ENCODE measurements around the gene R3HDM1. TPM values are rescaled to one million over a fixed set of nuclear protein-coding genes. Genes with fewer than 3 reads are reported as not detected.
A peak's percentile ranks its signal among the peaks of the same experiment; 100 is the strongest.
"Not testable (repeated sequence)": the region's sequence is repeated elsewhere in the genome, so short reads cannot be mapped to it uniquely, and the experiment has no call there.

The R3HDM1 gene
- polyA plus RNA-seq, 3 donors = 35.6 to 39.0 (median 38.2) TPM

DNA sequence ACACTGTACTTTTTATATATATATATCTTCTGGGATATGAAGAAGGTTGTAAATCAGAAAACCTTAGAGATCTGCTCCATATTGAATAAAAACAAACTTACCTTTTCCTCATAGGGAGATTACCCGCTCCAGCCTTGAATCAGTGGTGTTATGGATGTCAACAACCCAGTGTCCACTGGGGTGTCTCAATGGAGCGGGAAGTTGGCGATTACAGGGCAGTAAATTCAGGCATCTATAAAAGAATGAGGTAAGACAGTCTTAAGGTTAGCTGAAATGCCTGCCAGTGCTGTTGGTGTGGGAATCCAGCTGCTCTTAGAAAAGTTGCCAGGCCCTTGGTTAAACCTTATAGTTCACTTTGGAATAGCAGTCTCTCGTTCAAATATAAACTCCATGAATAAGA lies 102.3 kb downstream of the R3HDM1 start:
- no peak for DNase-seq (ENCODE audit: extremely low read depth in 1 of 11, low read depth in 9 of 11, low spot score in 4 of 11)

DNA sequence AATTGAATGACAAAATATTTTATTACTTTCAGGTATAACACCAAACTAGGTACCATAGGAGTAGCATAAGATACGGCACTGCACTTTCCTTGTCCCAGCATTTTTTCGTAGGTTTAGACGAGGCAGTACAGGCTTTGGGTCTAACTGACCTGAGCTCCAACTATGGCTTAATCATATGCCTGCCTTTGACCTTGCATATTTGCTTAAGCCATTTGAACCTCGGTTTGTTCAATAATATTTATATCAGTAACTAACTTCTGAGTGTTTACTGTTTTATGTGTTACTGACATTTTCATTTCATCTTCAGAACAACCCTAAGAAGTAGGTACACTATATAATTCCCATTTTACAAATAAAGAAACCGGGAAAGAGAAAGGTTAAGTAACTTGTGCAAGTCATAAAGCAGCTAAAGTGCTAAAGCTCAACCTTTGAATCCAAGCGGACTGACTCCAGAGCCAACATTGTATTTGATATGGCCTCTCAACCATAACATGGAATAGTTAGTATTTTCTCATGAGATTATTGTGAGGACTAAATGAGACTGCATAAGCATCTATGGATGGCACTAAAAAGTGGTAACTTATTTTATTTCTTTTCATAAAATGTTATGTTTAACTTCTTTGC lies 104.0 kb downstream of the R3HDM1 start:
- no peak for DNase-seq (ENCODE audit: extremely low read depth in 1 of 11, low read depth in 9 of 11, low spot score in 4 of 11)

DNA sequence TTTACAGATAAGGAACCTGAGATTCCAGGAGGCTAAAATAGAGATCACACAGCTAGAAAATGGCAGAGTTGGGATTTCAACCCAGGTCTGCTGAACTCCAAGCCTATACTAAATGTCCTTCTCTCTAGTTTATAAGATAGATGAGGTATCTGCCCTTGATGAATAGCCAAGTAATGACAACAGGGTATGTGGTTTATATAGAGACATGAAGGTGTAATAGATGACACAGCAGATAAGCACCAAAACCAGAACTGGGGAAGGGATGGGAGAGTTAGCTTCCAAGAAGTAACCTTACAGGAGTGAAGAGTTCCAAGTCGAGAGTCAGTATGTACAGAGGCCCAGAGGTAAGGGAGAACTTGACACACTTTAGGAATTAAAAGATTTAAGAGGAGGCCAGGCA lies 105.7 kb downstream of the R3HDM1 start:
- DNase-seq (ENCODE audit: extremely low read depth in 1 of 11, low read depth in 9 of 11, low spot score in 4 of 11) = no peak

DNA sequence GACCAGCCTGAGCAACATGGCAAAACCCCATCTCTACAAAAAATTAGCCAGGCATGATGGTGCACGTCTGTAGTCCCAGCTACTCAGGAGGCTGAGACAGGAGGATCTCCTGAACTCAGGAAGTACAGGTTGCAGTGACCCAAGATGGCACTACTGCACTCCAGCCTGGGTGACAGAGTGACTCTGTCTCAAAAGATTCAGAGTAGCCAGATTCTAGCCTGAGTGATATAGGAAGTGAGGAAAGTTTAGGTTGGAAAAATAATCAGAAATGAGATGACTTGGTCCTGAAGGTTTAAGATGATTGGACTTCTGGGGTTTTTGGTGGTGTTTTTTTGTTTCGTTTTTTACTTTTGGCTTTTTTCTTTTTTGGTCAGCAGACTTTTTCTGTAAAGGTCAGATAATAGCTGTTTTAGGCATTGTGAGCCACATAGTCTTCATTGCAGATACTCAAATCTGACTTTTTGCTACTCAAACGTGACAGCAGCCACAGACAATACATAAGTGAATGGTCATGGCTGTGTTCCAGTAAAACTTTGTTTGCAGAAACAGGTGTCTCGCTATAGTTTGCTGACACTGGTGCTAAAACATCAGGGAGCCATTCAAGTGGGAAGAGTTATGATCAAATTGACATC lies 106.3 kb downstream of the R3HDM1 start:
- DNase-seq (ENCODE audit: extremely low read depth in 1 of 11, low read depth in 9 of 11, low spot score in 4 of 11) = no peak

DNA sequence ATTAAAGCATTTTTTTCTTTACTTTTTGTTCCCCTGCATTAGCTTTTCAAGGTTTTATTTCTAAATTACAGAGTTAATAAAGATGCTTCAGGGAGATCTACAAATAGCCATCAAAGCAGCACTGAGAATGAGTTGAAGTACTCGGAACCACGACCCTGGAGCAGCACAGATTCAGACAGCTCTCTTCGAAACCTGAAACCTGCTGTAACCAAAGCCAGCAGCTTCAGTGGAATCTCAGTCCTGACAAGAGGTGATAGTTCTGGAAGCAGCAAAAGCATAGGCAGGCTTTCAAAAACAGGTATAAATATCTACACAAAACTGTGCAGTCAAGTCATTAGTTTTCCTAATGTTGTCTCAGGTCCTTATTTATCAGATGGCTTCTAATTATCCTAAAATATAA lies 107.5 kb downstream of the R3HDM1 start:
- DNase-seq (ENCODE audit: extremely low read depth in 1 of 11, low read depth in 9 of 11, low spot score in 4 of 11) = peak in 1 of 11 donors; percentile 4

DNA sequence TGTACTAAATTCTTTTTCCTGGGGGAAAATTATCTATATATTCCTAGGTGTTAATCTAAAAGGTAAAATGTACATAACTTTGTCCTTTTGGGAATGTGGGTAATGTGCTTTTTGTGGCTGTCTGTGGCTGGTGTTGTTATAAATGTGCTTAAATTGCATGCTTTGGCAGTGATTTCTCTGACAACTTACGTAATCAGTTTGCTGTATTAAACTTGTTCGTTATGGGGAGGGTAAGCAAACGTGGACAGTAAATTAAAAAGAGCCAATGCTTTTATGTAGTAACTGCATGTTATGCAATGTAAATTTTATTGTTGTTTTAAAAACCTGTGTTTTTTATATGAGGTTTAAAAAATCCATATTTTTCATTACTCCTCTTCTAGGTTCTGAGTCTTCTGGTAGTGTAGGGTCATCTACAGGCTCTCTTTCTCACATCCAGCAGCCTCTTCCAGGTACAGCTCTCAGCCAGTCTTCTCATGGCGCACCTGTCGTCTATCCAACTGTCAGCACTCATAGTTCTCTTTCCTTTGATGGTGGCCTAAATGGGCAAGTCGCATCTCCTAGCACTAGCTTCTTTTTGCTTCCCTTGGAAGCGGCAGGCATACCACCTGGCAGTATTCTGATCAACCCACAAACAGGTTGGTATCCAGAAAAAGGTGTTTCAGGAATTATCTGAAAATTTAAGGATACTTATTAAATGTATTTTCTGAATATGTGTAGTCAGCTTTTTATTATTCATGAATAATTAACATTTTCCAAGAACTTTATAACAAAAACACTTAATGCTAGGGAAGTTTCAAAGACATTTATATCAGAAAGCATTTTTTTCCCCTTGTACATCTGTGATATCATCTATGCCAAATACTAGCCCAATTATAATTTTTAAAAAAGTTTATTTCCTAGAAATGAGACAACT lies 110.1 kb downstream of the R3HDM1 start:
- DNase-seq (ENCODE audit: extremely low read depth in 1 of 11, low read depth in 9 of 11, low spot score in 4 of 11) = no peak

DNA sequence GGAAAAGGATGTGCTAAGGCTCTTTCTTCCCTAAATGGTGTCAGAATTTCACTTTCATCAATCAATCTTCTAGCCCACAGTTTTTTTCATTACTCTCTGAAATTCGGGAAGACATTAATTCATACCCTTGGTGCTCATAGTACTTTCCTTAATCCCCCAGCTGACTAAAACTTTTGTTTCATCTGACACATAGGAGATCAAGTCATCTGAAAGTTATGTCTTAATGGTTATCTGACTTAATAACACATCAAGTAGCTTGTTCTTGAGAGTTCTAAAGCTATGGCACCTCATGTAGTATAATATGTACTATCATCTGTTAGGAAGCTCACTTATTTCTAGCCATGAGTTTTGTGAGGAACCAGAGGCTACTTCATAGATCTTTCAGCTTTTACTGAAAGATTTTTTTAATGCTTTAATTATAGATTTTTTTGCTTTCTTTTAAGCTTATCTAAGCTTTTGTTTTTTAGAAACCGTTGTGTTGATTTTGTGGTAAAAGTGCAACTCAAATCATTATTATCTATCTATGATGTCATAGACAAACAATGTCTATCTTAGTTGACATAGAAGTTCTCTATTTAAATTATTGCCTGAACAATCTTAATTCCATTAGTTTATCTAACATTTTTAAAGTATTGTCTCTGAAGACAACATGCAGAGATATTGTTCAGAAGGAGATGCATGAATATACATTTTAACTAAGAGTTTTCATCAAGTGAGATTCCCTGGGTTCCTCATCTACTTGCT lies 116.7 kb downstream of the R3HDM1 start:
- no peak for DNase-seq (ENCODE audit: extremely low read depth in 1 of 11, low read depth in 9 of 11, low spot score in 4 of 11)

DNA sequence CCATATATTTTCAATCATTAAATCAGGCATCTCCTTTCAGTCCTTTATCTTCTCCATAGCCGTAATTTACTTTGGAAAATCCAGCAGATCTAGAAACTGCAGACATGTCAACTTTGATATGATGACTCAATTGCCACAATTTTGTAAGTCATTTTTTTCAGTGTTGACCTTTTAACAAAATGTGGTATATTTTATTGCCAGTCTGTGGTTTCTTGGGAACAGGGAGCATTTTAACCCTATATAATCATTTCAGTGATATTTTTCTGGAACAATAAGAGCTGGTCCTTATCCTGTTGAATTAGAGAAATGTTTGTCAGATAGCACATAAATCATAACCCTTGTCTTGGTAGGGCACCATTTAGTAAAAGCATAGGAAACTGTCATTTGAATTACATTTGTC lies 119.4 kb downstream of the R3HDM1 start:
- no peak for DNase-seq (ENCODE audit: extremely low read depth in 1 of 11, low read depth in 9 of 11, low spot score in 4 of 11)

DNA sequence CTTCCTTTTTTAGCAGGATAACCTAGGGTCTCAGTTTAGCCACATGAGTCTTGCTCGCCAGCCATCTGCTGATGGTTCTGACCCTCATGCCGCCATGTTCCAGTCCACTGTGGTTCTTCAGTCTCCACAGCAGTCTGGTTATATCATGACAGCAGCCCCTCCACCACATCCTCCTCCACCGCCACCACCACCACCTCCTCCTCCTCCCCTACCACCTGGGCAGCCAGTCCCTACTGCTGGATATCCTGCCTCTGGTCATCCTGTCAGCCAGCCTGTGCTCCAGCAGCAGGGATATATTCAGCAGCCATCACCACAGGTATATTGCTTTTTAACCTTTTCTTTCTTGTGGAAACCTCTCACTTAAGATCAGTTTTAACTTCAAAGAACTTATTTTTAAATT lies 120.4 kb downstream of the R3HDM1 start:
- no peak for DNase-seq (ENCODE audit: extremely low read depth in 1 of 11, low read depth in 9 of 11, low spot score in 4 of 11)

DNA sequence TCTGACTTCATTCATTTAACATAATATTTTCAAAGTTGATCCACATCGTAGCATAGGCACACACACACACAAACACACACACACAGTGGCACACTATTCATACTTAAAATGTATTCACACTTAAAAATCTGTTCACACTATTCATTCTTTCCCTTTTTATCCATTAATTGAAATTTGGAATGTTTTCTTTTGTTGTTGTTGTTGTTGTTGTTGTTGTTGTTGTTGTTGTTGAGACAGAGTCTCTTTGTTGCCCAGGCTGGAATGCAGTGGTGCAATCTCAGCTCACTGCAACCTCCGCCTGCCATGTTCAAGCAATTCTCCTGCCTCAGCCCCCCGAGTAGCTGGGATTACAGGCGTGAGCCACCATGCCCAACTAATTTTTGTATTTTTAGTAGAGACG lies 123.0 kb downstream of the R3HDM1 start:
- DNase-seq (ENCODE audit: extremely low read depth in 1 of 11, low read depth in 9 of 11, low spot score in 4 of 11) = not testable (repeated sequence)

DNA sequence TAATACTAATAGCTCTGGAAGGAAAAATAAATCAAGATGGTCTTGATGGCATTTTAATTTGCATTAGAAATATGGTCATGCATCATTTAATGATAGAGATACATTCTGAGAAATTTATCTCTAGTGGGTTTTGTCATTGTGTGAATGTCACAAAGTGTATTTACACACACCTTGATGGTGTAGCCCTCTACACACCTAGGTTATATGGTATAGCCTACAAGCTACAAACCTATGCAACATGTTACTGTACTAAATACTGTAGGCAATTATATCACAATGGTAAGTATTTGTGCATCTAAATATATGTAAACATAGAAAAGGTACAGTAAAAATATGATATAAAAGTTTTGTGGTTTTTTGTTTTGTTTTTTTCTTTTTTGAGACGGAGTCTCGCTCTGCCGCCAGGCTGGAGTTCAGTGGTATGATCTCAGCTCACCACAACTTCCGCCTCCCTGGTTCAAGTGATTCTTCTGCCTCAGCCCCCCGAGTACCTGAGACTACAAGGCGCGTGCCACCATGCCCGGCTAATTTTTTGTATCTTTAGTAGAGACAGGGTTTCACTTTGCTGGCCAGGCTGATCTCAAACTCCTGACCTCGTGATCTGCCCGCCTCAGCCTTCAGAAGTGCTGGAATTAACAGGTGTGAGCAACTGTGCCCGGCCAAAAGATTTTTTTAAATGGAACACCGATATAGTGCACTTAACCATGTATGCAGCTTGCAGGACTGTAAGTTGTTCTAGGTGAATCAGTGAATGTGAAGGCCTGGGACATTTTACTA lies 126.7 kb downstream of the R3HDM1 start:
- no peak for DNase-seq (ENCODE audit: extremely low read depth in 1 of 11, low read depth in 9 of 11, low spot score in 4 of 11)

DNA sequence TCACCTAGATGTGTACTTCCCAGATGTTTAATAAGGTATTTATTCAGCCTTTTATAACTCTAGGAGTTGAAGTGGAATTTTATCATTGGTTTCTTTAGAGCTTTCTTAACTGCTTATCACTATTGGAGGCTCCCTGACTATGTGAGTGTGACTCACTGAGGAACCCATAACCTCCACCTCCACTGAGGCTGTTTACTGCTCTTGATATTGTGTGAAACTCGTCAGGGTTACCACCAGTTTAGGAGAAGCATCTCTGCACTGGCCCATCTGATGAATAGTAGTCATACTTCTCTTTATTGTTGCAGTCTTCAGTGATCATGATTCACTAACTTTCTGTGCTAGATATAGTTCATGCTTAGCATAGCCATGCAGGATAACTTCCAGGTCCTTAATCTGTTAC lies 130.8 kb downstream of the R3HDM1 start:
- DNase-seq (ENCODE audit: extremely low read depth in 1 of 11, low read depth in 9 of 11, low spot score in 4 of 11) = no peak

DNA sequence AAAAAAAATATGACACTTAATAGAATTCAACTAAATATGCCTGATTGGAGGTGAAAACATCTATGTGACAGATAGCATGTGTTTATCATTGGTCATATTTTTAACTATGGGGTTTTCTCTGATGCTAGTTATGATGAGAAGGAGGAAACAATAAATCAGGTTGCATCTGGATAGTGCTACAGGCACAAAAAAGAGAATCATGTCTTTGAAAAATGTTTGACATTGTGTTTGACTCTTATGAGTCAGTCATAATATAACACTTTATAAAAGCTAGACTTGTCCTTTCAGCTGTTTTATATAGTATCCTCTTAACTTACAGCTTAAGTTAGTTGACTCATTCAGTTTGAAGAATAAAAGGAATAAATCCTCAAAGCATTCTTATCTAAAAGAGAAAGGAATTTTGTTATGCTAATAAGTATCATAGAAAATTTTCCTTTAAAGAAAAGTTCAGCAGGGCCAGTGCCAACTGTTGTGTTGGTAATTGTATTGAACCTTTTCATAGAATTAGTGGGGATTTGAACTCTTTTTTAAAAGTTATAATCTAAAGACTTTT lies 131.9 kb downstream of the R3HDM1 start:
- DNase-seq (ENCODE audit: extremely low read depth in 1 of 11, low read depth in 9 of 11, low spot score in 4 of 11) = no peak

DNA sequence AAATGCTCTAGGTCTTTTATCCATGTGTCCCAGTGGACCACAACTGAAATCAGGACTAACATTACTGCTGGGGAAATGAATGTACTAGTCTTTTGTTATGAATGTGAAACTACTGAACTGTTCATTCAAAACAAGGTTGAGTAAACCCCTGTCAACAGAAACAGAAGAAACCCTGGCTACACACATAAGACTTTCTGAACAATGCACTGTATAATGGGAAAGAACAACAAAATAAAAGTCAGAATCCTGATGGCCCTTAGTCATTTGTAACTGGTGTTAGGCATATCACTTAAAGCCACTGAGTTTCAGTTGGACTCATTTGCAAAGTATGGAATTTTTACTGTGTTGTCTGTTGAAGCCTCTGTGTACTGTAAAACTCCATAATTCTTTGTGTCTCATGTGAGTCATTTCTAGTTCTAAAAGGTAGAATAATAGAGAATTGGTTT lies 133.4 kb downstream of the R3HDM1 start:
- no peak for DNase-seq (ENCODE audit: extremely low read depth in 1 of 11, low read depth in 9 of 11, low spot score in 4 of 11)

DNA sequence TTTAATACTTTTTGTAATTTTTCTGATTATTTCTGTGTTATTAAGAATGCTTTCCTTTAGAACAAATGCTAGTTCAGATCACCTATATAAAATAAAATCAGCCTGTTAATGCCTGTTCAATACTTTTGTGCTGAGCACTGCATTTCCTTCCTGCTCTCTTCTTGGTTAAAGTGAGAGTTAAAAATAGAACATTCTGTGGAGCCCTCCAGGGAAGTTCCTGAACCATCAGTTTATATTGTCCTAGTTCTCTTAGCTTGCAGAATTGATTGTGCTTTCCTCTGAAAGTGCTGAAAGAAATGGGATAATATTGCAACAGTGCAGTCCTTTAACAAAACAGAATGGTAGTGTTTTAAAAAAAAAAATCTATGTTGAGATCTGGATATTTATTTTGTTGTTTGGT lies 135.8 kb downstream of the R3HDM1 start:
- peak in 1 of 11 donors; percentile 0 for DNase-seq (ENCODE audit: extremely low read depth in 1 of 11, low read depth in 9 of 11, low spot score in 4 of 11)

DNA sequence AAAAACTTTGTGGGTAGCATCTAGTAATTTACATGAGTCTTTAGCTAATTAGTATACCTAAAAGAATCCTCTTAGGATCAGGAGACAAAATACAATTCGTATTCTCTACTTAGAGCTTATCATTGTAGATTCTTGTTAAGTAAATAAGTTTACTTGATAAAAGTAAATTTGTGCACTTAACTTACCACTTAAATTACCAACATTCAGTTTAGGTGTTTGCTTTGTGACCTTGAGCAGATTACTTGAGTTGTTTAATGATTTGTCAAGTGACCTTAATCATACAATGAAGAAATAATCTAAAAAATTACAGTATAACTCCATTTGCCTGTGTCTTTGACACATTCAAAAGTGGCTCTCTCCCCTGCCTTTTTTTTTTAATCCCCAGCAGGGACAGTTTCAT lies 143.2 kb downstream of the R3HDM1 start:
- no peak for DNase-seq (ENCODE audit: extremely low read depth in 1 of 11, low read depth in 9 of 11, low spot score in 4 of 11)

DNA sequence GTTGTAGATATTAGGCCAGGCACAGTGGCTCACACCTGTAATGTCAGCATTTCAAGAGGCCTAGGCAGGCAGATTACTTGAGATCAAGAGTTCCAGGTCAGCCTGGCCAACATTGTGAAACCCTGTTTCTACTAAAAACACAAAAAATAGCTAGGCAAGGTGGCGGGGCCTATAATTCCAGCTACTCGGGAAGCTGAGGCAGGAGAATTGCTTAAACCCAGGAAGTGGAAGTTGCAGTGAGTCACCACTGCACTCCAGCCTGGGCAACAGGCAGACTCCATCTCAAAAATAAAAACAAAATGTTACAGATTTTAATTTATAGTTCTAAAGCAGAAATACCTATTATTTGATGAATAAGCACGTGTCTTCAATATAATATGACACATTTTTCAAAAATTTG lies 144.7 kb downstream of the R3HDM1 start:
- no peak for DNase-seq (ENCODE audit: extremely low read depth in 1 of 11, low read depth in 9 of 11, low spot score in 4 of 11)

DNA sequence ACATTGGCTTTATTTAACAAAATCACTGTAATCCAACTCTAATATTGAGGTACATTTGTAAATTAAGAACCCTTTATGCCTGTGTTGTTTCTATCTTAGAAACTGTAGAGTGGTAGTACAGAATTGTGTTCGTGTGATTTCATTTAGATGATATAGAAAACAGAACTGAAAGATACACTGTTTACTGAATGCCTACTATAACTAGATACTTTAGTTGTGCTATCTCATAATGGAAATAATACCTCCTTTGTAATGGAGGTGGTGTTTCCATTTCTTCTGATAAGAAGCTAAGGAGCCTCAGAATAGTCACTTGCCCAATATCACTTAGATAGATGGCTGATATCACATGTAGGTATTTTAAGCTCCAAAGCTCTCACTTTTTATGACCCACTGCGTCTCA lies 147.8 kb downstream of the R3HDM1 start:
- no peak for DNase-seq (ENCODE audit: extremely low read depth in 1 of 11, low read depth in 9 of 11, low spot score in 4 of 11)

All from renal cortex interstitium (tissue), 11 donors.